Inflammatory macrophage treated with lipopolysaccharide for 4 hours (primary cell): Measurements from ENCODE around the gene FRMD4A.
"Not testable (repeated sequence)": the region's sequence is repeated elsewhere in the genome, so short reads cannot be mapped to it uniquely, and the experiment has no call there.

Experiments used
- DNase-seq: peaks from one replicate; pipeline ENCODE4 v3.0.0-alpha.2; 2020

The FRMD4A gene

DNA sequence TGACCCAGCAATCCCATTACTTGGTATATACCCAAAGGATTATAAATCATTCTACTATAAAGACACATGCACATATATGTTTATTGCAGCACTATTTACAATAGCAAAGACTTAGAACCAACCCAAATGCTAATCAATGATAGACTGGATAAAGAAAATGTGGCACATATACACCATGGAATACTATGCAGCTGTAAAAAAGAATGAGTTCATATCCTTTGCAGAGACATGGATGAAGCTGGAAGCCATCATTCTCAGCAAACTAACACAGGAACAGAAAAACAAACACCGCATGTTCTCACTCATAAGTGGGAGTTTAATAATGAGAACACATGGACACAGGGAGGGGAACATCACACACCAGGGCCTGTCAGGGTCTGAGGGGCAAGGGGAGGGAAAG is 434.6 kb downstream of the FRMD4A start:
- DNase-seq: not testable (repeated sequence)

DNA sequence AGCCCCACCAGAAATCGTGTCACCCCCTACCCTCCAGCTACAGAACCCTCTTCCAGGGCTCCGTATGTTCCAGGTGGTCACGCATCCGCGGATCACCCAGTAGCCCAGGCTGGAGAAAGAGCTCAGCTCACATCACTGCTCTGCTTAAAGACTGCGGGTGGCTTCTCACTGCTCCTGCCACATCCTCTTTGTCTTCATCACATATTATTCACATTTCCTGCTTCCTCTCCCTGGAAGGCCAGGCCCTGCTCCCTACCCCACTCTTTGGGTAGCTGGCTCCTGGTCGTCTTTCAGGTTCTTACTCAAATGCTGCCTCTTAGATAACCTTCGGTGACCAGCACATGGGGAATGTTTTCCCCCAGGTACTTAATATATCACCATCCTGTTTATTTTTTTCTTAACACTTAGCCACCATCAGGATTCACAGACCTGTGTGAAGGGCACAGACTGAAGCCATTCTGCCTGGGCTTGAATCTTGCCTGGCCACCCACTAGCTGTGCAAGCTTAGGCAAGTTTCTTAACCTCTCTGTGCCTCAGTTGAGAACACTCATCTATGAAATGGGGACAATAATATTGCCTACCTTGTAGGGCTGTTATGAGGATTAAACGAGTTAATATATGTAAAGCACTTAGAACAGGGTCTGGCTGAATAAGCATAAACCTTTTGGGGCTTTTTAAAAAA is 436.2 kb downstream of the FRMD4A start:
- DNase-seq: no peak

GRCh38 chr10:13893926-13894325 is 436.8 kb downstream of the FRMD4A start:
- no peak for DNase-seq

DNA sequence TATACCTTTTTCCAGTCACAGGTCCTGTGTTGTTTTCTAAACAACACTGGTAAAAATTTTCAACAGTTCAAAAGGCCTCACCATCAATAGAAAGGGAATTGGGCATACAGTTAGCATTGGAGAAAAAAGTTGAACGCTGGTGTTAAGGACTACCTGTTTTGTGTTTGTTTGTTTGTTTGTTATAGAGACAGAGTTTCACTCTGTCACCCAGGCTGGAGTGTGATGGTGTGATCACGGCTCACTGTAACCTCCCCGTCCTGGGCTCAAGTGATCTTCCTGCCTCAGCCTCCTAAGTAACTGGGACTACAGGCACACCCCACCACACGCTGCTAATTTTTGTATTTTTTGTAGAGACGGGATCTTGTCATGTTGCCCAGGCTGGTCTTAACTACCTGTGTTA is 437.9 kb downstream of the FRMD4A start:
- DNase-seq: no peak

DNA sequence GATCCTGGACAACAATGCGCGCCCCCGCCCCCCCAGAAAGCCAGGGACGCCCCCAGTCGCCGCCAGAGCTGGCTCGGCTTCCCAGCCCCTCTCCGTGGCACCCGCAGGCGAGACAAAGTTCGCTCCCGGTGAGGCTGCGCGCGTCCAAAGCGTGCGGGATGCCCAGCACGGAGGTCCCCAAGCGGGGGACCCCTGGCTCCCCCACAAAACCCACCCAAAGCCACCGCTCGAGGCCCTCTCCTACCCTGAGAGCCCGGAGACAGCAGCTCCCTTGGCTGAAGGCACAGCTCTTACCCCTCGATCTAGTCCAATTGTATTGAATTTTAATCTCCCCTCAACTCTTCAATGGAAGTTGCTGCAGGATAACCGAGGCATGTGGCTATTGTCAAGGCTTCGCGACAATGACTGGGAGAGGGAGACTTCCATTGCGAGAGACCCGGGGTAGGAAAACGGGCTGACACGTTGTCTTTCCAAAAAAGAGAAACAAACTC is 438.7 kb downstream of the FRMD4A start:
- no peak for DNase-seq

DNA sequence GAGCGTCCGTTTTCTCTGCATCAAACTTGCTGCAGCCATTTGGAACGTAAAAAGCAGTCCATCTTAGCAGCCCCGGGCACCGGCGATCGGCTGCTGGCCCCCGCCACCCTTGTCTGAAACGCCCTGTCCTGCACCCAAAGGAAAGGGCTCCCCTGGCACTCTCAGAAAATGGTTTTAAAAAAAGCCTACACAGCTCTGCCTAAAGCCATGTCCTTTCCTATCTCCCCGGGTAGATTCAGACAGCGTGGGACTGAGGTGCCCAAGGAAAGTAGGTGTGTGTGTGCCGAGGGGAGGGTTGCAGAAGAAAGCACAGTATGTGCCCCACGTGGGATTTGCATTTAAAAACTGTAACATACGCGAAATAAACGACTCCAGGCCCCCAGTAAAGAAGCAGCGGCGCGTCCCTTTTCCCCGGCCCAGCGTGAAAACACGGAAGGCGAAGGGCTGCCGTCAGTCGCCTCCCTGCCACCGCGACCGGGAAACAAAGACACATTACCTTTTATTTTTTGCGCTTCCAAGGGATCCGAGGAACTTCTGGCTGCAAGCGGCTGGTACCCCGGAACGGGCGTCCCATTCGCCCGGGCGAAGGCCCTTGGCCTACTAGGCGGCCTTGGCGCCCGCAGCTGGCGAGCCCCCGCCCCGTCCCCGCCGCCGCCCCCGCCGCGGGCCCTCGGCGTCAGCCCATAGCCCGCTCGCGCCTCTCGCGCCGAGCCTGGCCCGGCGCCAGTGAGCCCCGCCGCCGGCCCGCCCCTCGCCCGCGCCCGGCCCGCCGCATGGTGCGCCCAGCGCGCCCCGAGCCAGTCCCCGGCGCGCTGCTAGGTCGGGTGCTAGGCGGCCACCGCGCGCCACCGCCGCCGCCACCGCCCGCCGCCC is 439.4 kb downstream of the FRMD4A start:
- no peak for DNase-seq

DNA sequence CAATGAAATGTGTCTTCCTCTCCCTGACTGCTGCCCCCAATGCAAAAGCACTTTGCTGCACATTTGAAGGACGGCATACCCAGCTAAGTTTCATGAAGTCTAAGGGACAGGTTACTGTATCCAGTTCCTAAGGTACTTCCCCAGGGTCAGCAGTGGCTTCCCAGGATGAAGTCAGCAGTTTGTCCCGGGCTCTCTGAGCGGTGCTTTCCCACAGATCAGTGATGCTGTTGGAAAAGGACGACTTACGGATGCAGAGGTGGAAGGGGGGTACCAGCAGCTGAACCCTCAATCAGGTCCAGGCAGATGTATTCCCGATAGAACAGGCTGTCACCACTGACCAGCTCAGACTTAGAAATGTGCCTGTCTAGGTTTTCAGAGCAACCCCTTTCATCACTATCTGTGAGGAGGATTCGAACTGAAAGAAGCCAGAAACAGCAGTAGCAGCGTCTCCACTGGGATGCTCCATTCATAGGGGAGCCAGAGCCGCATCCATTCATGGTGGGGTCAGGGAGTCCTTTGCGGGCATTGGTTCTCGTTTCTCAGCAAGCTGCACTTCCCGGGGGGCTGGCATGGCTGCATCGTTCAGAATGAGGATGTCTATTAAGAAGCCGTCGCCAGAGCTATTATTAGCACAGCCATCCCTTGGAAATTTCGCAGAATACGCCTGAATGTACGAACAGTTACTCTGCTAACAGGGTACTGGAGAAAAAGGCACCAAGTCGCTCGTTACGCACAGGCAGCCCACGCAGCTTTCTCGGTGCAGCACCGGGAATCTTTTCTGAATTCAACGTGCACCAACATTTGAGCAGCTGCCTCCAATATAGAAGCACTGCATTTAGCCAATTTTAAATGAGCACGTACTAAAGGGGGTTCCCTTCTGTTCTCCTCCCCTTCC is 440.2 kb downstream of the FRMD4A start:
- DNase-seq: peak; percentile 14

DNA sequence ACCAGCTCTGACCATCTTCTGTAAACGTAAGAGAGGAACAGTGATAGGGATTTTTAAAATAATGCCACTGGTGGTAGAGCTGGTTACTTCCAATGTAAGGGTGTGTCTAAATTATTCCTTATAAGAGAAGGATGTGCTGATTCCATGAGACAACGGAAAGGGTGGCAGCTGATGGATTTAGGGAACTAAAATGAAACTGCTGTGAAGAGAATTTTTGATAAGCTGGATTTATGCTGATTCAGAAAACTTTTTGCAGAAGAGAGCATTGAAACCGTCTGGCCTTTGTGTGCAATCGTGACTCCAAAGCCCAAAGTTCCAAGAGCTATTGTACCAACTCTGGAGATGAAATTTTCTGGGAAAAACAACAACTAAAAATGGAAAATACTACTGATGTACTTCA is 443.0 kb downstream of the FRMD4A start:
- peak; percentile 42 for DNase-seq

- no peak for DNase-seq
Measured at GRCh38 chr10:13885238-13885990, 445.3 kb downstream of the FRMD4A start.

- no peak for DNase-seq
Measured at GRCh38 chr10:13883636-13884444, 446.9 kb downstream of the FRMD4A start.

GRCh38 chr10:13882119-13882711 is 448.5 kb downstream of the FRMD4A start:
- peak; percentile 95 for DNase-seq

DNA sequence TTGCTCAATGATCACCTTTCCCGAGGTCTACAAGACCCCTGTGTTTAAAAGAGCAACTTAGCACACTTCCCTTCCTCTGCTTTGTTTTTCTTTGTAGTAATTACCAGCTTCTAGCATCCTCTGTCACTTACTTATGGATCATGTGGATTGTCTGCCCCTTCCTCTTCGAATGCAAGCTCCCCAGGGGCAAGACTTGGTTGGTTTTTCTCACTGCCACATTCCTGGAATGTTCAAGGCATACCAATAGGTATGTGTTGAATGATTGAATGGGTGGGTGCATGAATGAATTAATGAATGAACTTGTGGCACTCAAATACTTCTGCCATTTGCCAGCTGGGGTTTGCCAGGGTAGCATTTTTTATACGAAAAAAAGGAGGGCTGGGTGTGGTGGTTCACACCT is 450.0 kb downstream of the FRMD4A start:
- no peak for DNase-seq

DNA sequence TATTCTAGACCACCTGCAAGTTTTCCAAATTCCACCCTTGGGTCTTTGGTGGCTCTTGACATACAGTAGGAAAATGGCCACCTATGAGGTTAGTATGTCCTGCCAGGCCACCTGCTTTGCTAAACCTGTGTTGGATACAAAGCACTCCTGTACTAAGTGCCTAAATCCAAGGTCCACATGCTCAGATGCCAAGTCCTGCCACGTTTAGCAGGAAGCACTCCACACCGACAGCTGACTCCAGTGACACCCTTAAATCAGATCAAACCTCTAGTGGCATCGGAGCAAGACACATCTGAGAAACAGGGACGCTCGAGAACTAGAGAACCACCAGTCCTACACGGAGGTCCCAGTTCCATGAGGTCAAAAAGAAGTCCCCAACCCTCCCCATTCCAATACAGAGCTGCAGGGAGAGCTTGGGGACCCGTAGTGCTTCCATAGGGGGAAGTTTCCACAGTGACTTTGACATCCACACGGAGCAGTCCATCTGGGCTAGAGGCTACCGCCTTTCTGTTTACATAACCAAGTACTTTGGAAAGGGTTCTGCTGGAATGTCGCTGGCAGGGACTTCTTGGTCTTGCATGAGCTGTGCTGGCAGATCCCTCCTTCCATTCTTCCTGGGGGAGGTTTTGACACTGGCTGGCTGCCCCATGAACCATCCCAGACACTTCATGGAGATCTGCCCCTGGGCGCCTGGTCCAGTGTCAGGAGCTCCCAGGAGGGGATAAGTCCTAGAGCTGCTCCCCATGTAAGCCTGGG is 453.4 kb downstream of the FRMD4A start:
- DNase-seq: no peak

GRCh38 chr10:13873196-13873595 is 457.5 kb downstream of the FRMD4A start:
- DNase-seq: peak; percentile 67

DNA sequence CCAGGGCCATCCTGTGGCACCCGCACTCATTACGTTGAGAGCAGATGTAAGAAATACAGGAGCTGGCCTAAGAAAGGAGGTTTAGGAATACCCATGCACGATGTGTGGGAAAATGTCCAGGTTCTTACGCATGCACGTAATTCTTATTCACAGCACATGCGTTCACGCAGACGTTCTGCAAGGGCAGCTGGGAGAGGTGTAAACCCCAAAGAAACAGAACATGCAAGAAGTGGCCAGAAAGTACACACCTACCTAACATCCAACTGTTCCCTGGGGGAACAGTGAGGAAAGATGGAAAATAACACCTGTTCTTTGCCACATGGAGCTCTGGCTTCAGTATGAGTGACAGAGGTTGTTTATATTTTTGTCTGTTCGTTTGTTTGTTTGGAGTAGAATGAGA is 458.3 kb downstream of the FRMD4A start:
- DNase-seq: no peak

DNA sequence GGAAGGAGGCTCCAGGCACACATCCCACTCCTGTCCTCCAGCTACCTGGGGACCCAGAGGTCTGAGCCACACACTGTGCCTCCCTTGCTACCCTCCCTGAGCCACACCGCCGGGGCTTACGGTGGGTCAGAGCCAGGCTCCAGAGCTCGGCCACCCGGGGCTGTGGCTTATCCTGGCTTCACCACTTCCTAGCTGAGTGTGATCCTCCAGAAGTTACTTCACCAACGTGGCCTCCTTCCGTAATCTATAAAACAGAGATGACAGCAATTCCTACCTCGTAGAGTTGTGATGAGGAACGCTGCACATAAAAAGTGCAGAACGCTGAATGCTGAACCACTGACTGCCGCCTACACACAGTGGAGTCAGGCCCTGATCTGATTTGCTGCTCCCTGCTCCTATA is 458.9 kb downstream of the FRMD4A start:
- DNase-seq: peak; percentile 39

DNA sequence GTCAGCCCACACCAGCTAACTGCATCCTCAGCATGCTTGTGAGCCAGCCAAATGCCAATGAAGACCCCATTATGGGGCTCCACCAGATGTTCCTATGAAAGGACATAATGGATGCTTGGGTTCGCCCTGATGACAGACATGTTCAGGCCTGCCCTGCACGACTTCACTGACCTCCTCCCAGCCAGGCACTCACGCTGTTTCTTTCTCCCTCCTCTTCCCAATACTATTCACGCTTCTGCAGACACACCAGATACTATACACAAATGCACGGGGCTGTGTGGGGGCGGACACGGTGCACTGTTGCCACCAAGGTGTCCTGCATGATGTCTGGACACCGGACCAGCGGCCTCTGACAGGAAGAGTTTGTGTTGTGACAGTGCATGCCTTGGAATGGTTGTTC is 459.7 kb downstream of the FRMD4A start:
- no peak for DNase-seq

DNA sequence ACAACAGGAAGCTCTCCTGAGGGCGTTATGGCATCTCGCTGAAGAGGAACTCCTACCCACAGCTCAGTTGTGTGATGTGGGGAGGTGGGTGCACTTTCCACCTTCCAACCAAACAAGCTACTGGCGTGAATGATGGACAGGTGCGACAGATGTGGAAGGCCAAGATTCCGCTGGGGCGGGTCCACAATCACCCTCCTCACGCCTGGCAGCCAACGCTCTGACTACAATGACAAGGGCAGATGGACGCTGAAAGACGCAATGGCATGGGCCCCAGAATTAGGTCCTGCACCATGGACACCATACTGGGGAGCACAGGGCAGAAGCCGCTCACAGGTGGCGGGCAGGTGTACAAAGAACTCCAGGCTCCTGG is 461.4 kb downstream of the FRMD4A start:
- no peak for DNase-seq

DNA sequence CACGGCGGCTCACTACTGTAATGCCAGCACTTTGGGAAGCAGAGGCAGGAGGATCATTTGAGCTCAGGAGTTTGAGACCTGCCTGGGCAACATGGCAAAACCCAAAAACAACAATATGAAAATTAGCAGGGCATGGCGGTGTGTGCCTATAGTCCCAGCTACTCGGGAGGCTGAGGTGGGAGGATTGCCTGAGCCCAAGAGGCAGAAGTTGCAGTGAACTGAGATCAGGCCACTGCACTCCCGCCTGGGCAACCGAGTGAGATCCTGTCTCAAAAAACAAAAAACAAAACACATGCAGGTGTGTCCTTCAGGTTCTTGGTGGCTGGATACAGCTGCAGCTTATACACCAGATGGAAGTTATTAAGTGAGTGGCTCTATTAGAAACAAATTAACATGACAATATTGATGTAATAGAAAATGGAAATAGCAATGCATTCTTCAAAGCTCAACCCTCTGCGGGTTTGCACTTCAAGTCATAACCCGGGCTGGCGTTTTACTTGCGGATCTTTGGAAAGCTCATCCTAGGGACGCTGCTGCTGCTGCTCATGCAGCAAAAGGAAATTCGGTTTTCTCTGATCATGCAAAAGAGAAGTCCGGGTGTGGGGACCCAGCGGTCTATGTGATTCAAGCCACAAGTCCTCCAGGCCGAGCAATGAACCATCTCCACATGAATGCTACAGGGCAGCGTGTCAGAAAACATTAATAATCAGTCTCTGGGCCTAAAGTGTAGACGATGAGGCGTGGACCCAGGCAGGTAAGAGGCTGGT is 462.0 kb downstream of the FRMD4A start:
- no peak for DNase-seq

- DNase-seq: no peak
Measured at GRCh38 chr10:13867822-13868221, 462.9 kb downstream of the FRMD4A start.
